NCI-H2107 (cell line): ENCODE results near the gene DNAH8.
"Not testable (repeated sequence)": the region's sequence is repeated elsewhere in the genome, so short reads cannot be mapped to it uniquely, and the experiment has no call there.

ENCODE experiments used
- DNase-seq: peaks from one replicate; lab custom pipeline; 2025; lab: John Stamatoyannopoulos, UW

DNAH8 gene

DNA sequence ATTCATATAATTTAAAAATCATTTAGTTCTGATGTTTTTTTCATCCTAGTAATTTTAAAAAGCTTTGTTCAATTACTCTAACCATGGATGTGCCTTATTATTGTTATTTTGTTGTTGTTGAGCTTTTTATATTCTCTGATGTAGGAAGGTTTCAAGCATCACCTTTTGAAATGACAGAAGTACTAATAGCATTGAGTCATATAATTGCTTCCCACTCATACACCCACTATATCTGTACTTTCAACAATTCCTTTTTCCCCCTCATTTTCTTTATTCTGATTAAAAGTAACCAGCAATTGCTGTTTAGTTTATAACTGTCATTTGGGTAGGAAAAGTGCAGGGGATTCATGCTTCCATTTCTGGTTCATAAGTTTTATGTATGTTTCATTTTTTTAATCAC lies 38.6 kb downstream of the DNAH8 start:
- no peak for DNase-seq

- DNase-seq: no peak
Observed at GRCh38 chr6:38755207-38755606, 40.1 kb downstream of the DNAH8 start.

DNA sequence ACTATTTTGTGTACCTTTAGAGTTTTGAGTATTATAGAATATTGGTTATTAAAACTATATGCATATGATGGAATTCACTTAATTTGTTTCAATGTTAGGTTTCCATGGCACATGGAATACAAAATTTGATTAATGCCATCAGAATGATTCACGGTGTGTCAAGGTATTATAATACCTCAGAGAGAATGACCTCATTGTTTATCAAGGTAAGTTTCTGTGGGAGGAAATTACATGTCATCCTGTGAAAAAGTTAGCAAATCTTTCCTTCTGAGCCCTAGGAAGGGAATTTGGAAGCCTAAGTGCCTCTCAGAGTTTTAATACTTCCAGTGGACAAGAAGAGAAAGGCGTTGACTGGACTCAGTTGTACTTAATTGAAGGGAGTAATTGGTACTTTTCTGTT lies 40.8 kb downstream of the DNAH8 start:
- no peak for DNase-seq

- DNase-seq: no peak
Observed at GRCh38 chr6:38760097-38760496, 45.0 kb downstream of the DNAH8 start.

DNA sequence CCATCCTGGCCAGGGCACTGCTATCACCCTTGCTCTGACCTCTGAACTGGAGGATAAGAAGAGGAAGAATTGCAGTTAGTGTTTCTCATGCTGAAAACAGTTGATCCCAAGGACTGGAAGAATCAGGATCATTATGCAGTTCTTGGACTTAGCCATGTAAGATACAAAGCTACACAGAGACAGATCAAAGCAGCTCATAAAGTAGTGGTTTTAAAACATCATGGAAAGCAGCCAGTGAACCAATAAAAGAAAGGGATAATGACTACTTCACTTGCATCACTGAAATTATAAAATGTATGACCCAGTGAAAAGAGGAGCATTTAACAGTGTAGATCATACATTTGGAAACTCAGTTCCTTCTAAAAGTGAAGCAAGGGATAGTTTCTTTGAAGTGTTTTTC lies 47.7 kb downstream of the DNAH8 start:
- DNase-seq: no peak

DNA sequence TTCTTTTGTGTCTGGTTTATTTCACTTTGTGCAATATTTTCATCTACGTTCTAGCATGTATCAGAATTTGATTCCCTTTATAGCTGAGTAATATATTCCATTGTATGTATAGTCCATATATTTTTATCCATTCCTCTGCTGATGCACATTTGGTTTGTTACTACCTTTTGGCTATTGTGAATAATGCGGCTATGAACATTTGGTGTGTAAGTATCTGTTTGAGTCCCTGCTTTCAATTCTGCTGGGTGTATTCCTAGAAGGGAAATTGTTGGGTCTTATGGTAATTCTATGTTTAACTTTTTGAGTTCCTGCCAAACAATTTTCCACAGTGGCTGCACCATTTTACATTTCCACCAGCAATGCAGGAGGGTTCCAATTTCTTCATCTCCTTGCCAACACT lies 52.4 kb downstream of the DNAH8 start:
- no peak for DNase-seq

DNA sequence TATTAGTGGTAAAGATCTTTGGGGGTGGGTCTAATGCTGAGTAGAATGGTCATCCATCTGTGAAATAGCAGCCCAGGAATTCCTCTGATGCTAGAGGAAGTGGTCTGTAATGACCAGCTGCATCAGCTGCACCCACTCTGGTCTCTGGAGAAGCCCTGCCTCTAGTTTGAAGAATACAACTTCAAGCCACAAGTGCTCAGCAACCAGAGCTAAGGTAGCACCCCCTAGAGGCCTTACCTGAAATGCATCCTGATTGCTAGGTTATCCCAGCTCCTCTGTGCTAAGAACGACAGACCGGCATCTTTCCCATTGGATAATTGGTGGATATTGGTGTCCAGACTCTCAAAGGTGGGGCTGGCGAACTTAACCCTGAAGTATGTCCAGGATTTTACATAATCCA lies 58.2 kb downstream of the DNAH8 start:
- DNase-seq: no peak

DNA sequence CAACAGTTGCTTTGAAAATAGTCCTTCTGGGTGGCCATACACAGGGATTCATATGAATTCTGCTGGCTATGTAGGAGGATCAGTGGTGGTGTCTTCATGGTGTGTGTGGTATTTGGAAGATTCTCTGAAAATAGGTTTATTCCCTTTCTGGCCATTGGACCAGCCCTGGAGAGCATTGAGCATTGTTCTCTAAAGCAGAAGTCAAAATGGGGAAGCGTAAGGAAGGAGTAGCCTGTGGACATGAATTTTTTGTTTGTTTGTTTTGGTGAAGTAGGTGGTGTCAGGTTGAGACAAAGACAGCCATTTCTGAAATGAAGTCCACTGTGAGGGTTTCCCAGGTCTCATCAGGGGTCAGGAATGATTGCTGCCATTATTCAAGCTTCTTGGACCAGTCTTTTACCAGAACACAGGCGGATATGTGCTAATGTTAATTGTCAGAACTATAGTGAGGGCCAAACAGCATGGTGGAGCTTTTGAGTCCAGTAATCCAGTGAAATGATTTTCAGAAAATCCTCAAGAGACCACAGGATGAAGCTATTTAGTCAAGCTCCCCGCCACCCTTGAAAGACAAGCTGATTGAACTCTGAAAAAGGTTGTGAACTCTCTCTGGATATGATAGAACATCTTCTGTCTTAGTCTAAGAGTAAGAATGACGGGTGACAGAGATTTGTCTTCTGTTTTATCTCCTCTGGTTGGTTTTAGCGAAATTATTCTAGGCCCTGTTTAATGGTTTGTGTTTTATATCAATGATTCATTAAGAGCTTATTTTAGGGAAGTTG lies 60.0 kb downstream of the DNAH8 start:
- no peak for DNase-seq

DNA sequence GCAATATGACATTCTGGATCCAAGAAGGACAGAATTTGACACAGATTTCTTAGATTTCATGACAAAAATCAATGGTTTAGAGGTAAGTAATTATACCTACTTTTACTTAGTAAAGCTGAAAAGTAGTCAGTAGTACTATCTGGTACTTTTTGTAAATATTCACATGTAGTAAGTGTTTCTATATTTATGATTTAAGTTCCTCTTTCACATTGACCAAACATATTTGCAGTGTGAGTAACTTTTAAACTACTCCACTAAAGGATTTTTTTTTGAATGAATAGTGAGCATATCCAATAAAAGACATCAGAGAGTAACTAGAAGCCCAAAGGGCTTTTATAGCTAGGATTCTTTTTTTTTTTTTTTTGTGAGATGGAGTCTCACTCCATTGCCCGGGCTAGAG lies 60.8 kb downstream of the DNAH8 start:
- DNase-seq: no peak

DNA sequence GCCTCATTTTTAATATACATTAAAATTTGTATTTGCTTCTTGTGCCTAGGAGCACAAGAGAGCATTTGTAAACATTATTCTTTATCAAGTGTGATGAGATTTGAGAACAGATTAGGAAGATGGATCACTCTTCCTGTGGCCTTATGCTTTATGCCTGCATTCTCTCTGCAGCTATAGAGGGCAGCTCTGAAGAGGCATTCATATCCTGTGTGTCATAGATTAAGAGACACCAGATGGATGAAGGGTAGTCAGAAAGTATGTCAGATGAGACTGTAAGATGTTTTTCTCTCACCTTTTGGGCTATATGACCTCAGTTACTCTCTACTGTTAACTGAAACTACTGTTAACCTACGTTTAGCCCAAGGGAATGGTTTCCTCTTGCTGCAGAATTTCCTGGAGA lies 61.4 kb downstream of the DNAH8 start:
- DNase-seq: no peak

DNA sequence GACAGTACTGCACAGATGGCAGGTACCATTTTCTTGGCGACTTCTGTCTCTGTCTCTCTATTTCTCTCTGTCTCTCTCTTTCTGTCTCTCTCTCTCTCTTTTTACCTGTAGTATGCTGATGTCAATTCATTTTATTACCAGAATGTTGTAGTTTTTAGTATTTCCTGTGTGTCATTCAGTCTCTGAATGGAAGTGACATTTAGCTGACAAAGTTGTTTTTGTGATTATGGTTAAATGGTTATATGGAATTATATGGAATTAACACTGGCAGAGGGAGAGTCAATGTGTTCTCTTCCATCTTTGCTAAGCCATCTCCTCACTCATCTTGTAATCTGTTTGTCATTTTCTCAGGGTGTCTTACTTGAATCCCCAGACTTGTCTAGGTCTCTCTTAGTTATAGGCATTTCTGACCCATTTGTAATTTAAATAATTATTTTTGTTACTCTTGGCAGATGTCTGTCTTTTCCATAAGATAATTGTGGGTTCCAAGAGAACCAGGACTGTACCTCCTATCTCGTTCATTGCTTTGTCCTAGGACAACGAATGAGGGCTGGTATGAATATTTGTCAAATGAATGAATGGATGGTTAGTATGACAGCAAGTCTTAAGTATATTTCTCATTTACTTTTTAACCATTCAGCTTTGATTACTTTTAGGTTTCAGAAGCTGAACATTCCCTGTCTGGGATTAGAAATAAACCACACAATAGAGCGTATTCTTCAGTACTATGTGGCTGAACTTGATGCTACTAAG lies 64.4 kb downstream of the DNAH8 start:
- no peak for DNase-seq

GRCh38 chr6:38782616-38783015 lies 67.5 kb downstream of the DNAH8 start:
- DNase-seq: no peak

DNA sequence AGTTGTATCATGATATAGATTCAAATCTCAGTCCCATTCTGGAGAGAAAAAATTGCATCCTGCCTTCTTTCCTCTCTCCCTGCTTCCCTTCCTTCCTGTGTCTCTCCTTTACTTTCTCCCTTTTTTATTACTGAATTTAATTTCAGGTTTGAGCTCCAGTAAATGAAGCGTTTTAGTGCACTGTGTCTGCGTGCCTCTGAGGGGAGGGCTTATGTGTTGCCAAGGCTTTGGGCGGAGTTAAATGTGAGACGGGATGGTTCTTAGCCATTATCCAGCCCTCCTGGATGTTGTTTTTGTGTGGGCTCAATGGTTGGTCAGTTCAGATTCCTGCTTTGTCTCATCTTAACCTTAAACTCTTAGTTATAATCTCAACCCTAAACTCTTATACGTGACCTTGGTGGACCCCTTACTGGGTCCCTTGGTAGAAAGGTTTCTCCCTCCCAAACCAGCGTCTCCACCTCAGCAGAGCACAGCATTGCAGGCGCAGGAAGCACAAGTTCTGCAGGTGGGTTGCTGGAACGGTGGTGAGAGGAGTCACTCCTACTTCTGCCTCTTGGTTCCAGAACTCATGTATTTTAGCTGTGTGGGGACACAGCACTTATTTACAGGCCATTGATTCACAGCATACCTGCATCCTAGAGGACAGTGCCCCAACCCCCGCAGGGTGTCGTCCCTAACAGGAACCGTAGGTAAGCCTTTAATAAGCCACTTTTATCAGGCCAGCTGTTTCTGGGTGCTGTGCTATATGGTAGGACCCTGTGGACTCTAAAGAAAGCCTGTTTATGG lies 68.5 kb downstream of the DNAH8 start:
- DNase-seq: no peak

DNA sequence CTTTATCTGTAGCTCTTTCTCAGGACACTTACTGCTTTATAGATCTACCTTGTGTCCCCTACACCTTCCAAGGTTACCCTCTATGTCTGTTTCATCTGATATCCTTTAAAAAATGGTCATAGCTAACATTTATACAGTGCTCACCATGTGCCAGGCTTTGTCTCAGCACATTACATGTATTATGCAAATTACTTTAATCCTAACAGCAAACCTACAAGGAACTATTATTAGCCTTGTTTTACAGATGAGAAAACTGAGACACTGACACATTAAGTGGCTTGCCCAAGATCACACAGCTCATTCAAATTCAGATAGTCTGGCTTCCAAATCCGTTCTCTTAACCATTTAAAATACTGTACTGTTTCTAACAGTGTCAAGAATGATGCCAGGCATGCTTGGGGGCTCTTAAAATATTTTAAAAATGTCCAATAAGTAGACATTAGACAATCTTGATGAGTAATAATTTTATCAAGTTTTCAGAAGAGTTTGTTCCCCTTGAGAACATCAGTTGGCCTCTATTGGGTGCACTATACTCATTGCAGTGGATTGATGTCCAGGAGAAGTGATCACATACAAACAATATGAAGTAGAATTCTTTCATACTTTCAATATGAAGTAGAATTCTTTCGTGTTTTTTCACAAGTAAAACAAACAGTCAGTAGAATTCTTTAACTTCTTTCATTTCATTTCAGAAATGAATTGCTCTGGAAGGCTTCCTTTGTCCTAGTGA lies 69.6 kb downstream of the DNAH8 start:
- no peak for DNase-seq

DNA sequence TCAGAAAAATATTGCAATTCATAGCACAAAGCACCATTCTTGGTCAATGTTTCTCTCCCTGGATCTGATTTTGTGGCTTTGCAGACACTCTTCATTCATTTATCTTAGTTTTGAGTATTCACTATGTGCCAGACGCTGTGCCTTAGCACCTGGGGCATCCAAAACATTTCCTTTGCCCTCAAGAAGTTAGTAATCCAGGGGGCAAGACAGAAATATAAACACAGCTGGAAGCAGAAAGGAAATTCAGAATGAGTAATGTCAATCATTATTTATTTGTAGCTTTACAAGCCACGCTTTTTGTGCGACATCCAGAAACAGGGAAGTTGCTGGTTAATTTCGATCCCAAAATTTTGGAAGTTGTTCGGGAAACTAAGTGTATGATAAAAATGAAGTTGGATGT lies 71.4 kb downstream of the DNAH8 start:
- DNase-seq: no peak

DNA sequence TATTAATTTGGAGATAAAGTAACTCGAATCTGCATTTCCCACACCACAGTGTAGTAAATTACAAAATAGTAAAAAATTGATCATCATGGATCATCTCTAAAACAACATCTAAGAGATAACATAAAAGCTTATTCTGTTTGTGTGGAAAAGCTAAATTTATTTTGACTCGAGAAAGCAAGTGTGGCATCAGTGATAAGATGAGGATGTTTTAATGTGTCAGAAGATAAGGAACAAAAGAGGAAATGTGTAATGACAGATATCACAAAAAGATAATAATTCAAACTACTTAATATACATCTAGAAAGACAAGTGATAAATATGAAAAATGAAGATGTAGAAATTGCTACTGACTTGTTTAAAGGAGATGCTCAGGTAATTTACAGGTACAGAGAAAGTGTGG lies 74.1 kb downstream of the DNAH8 start:
- no peak for DNase-seq

DNA sequence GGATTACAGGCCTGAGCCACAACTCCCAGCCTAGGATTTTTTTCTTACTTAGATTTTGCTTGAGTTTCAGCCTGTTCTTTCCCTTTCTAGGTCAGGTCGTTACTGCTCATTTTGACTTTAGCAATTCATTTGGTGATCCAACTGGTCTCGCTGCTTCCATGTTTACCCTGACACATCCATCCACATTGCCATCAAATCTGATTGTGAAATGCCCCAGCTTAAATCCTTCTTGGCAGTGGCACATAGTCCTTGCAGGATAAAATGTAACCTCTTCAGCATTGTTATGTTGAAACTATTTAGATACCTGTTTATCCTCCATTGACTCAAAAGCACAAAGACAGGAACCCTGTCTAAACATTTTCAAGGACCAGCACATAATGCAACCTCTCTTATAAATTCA lies 77.2 kb downstream of the DNAH8 start:
- no peak for DNase-seq

- DNase-seq: no peak
Observed at GRCh38 chr6:38794682-38795081, 79.6 kb downstream of the DNAH8 start.

GRCh38 chr6:38796006-38796405 lies 80.9 kb downstream of the DNAH8 start:
- no peak for DNase-seq

GRCh38 chr6:38796437-38796836 lies 81.3 kb downstream of the DNAH8 start:
- DNase-seq: not testable (repeated sequence)

GRCh38 chr6:38796850-38797249 lies 81.7 kb downstream of the DNAH8 start:
- DNase-seq: no peak

DNA sequence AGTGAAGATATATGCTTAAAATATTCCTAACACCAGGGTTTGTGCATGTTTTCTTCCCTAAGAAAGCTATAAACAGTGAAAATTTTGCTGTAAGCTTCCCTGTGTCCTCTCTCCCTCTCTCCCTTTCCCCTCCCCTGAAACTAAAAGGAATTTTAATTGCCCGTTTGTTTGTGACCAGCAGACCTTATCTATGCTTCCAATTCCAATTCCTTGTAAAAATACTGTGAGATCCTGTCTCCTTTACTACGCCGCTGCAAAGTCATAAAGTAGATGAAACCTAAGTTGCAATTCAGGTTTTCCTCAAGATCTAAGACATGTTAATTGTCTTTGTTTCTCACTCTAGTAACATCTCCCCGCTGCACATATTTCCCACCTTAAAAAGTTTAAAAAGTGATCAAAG lies 82.3 kb downstream of the DNAH8 start:
- DNase-seq: no peak
